H1 (cell line): Measurements from ENCODE around the gene HSF2. TPM values are rescaled to one million over a fixed set of nuclear protein-coding genes. Genes with fewer than 3 reads are reported as not detected.

Experiments used
- CTCF ChIA-PET: fragments of 300-600 bp; sonication (Branson Sonifier 250); formaldehyde crosslinking; loops from one replicate; lab custom pipeline; 2021; ENCODE audit not compliant: partially characterized antibody; lab: Charles Lee
- POLR2A ChIA-PET: fragments of 300-600 bp; sonication (Branson Sonifier 250); formaldehyde crosslinking; loops from one replicate; lab custom pipeline; 2021; ENCODE audit warnings: inconsistent platforms; ENCODE audit not compliant: partially characterized antibody; lab: Charles Lee
- DNase-seq, 2 experiments: peaks; one replicate each; pipeline versions ENCODE4 v3.0.0 to v3.0.0-alpha.2; 2010 to 2022; ENCODE audit warnings: low spot score in 2 of 2, low read depth in 1 of 2, mixed read lengths in 1 of 2
- FAIRE-seq: peaks from 2 replicates; lab custom pipeline; 2011; peaks lifted over from hg19 to GRCh38; lab: Jason Lieb, UNC
- H2AFZ ChIP-seq: 2 replicates; pipeline ENCODE4 v1.8.1; 2012; ENCODE audit warnings: low read length, inconsistent platforms
- H2AK5ac ChIP-seq: 2 replicates; pipeline ENCODE4 v1.6.1; 2013; ENCODE audit warnings: low read depth, low read length
- H2BK120ac ChIP-seq: replicated peaks from 2 replicates; pipeline ENCODE3; 2013; ENCODE audit warnings: low read depth, low read length, inconsistent platforms
- H2BK12ac ChIP-seq: 2 replicates; pipeline ENCODE4 v1.6.1; 2013; ENCODE audit warnings: low read depth, low read length
- H2BK15ac ChIP-seq: 2 replicates; pipeline ENCODE4 v1.6.1; 2013; ENCODE audit warnings: low read length
- H2BK20ac ChIP-seq: 2 replicates; pipeline ENCODE4 v1.6.1; 2013; ENCODE audit warnings: low read length
- H2BK5ac ChIP-seq: 2 replicates; pipeline ENCODE4 v1.6.1; 2013; ENCODE audit warnings: low read depth, low read length
- H3K14ac ChIP-seq: 2 replicates; pipeline ENCODE4 v1.6.1; 2013; ENCODE audit warnings: inconsistent platforms; ENCODE audit not compliant: insufficient read length
- H3K18ac ChIP-seq: 2 replicates; pipeline ENCODE4 v1.6.1; 2013; ENCODE audit warnings: low read length; ENCODE audit errors: extremely low read depth
- H3K23ac ChIP-seq: 2 replicates; pipeline ENCODE4 v1.6.1; 2013; ENCODE audit warnings: inconsistent platforms; ENCODE audit not compliant: insufficient read length
- H3K23me2 ChIP-seq: 2 replicates; pipeline ENCODE4 v1.6.1; 2013; ENCODE audit warnings: low read depth, low read length
- H3K27ac ChIP-seq: 2 replicates; pipeline ENCODE4 v1.6.1; 2011; ENCODE audit warnings: low read depth, low read length, inconsistent platforms
- H3K27me3 ChIP-seq, 4 experiments: replicated peaks in 1 of 4; 1 replicate in 1 of 4; 2 replicates in 3 of 4; pipeline versions ENCODE4 v1.6.1 to v1.8.1; 2011 to 2013; ENCODE audit warnings: low read length in 3 of 4, mild to moderate bottlenecking in 3 of 4, inconsistent platforms in 2 of 4, mixed read lengths in 2 of 4, moderate library complexity in 1 of 4; ENCODE audit not compliant: control insufficient read depth in 3 of 4, insufficient read depth in 3 of 4; ENCODE audit errors: extremely low read depth in 1 of 4
- H3K36me3 ChIP-seq, 4 experiments: 2 replicates each; pipeline versions ENCODE4 v1.6.1 to v1.8.1; 2011 to 2013; ENCODE audit warnings: mild to moderate bottlenecking in 4 of 4, low read length in 3 of 4, moderate library complexity in 2 of 4, control low read depth in 1 of 4, inconsistent platforms in 1 of 4; ENCODE audit not compliant: insufficient read depth in 4 of 4, control insufficient read depth in 2 of 4
- H3K4ac ChIP-seq: replicated peaks from 2 replicates; pipeline ENCODE3; 2013; ENCODE audit warnings: low read length, low read depth, mixed read lengths, inconsistent platforms; ENCODE audit not compliant: insufficient read length
- H3K4me1 ChIP-seq, 4 experiments: replicated peaks in 1 of 4; 1 replicate in 1 of 4; 2 replicates in 3 of 4; pipeline versions ENCODE4 v1.6.1 to v1.8.1; 2011 to 2013; ENCODE audit warnings: low read length in 3 of 4, inconsistent platforms in 2 of 4, mixed read lengths in 1 of 4; ENCODE audit not compliant: insufficient read depth in 4 of 4, control insufficient read depth in 3 of 4
- H3K4me2 ChIP-seq, 2 experiments: 2 replicates each; pipeline versions ENCODE4 v1.6.1 to v1.8.1; 2011 to 2013; ENCODE audit warnings: low read depth in 2 of 2, low read length in 2 of 2, control low read depth in 1 of 2, inconsistent platforms in 1 of 2, mild to moderate bottlenecking in 1 of 2; ENCODE audit not compliant: insufficient read depth in 1 of 2
- H3K4me3 ChIP-seq, 4 experiments: fragments of 200-600, 300-600 bp in 1 of 4; sonication (generic), shearing (Covaris generic), sonication (Bioruptor Twin) in 1 of 4; 2 replicates each; pipeline versions ENCODE4 v1.5.1 to v1.8.1; 2011 to 2016; ENCODE audit warnings: low read length in 4 of 4, low read depth in 3 of 4, control low read depth in 2 of 4, inconsistent platforms in 2 of 4, mild to moderate bottlenecking in 2 of 4, mixed read lengths in 1 of 4, moderate library complexity in 1 of 4; ENCODE audit not compliant: insufficient read depth in 2 of 4; ENCODE audit errors: extremely low read depth in 1 of 4
- H3K56ac ChIP-seq: replicated peaks from 2 replicates; pipeline ENCODE3; 2013; ENCODE audit warnings: low read depth, mild to moderate bottlenecking, mixed read lengths, low read length, inconsistent platforms; ENCODE audit not compliant: insufficient read length
- H3K79me1 ChIP-seq: 2 replicates; pipeline ENCODE4 v1.6.1; 2013; ENCODE audit warnings: low read depth, low read length, control low read depth
- H3K79me2 ChIP-seq, 2 experiments: 2 replicates each; pipeline versions ENCODE4 v1.6.1 to v1.8.1; 2012 to 2013; ENCODE audit warnings: low read length in 2 of 2, mild to moderate bottlenecking in 2 of 2, inconsistent platforms in 1 of 2; ENCODE audit not compliant: insufficient read depth in 2 of 2, control insufficient read depth in 1 of 2
- H3K9ac ChIP-seq, 4 experiments: replicated peaks in 1 of 4; 1 replicate in 1 of 4; 2 replicates in 3 of 4; pipeline versions ENCODE4 v1.6.1 to v1.8.1; 2011 to 2013; ENCODE audit warnings: low read depth in 3 of 4, low read length in 3 of 4, control low read depth in 2 of 4, mild to moderate bottlenecking in 2 of 4, moderate library complexity in 2 of 4, inconsistent platforms in 1 of 4; ENCODE audit errors: extremely low read depth in 1 of 4
- H3K9me3 ChIP-seq, 2 experiments: 2 replicates each; pipeline versions ENCODE4 v1.6.1 to v1.8.1; 2012 to 2013; ENCODE audit warnings: mild to moderate bottlenecking in 2 of 2, moderate library complexity in 2 of 2, control low read depth in 1 of 2, inconsistent platforms in 1 of 2, low read depth in 1 of 2, low read length in 1 of 2, mixed read lengths in 1 of 2; ENCODE audit not compliant: insufficient read depth in 2 of 2
- H4K20me1 ChIP-seq, 2 experiments: replicated peaks in 1 of 2; 2 replicates each; pipeline versions ENCODE3 to v1.8.1; 2011 to 2013; ENCODE audit warnings: inconsistent platforms in 2 of 2, low read length in 2 of 2, mild to moderate bottlenecking in 1 of 2; ENCODE audit not compliant: insufficient read depth in 2 of 2, control insufficient read depth in 1 of 2
- H4K5ac ChIP-seq: 2 replicates; pipeline ENCODE4 v1.6.1; 2013; ENCODE audit warnings: low read length, low read depth, mixed read lengths, inconsistent platforms; ENCODE audit not compliant: insufficient read length
- H4K8ac ChIP-seq: 2 replicates; pipeline ENCODE4 v1.8.0; 2013; ENCODE audit warnings: mild to moderate bottlenecking, moderate library complexity, low read length, inconsistent platforms; ENCODE audit not compliant: insufficient read depth; ENCODE audit errors: extremely low read depth
- H4K91ac ChIP-seq: replicated peaks from 2 replicates; pipeline ENCODE3; 2013; ENCODE audit warnings: low read length, mixed read lengths, inconsistent platforms; ENCODE audit not compliant: insufficient read length
- ATF3 ChIP-seq: IDR thresholded peaks from 2 replicates; pipeline ENCODE4 v1.6.1; 2011; ENCODE audit warnings: low read depth, mild to moderate bottlenecking, low read length; ENCODE audit not compliant: insufficient read depth
- HDAC2 ChIP-seq, 2 experiments: fragments of 300-600 bp in 1 of 2; sonication (generic) in 1 of 2; IDR thresholded peaks; 2 replicates each; pipeline ENCODE4 v1.6.1; 2011 to 2012; ENCODE audit warnings: low read depth in 2 of 2, low read length in 2 of 2, mild to moderate bottlenecking in 2 of 2, moderate library complexity in 2 of 2, borderline replicate concordance in 1 of 2, inconsistent platforms in 1 of 2
- HDAC6 ChIP-seq: IDR thresholded peaks from one replicate; pipeline ENCODE4 v1.7.1; 2012; ENCODE audit warnings: low read depth, mild to moderate bottlenecking, inconsistent platforms, low read length, moderate library complexity
- KDM5A ChIP-seq: fragments of 200-600 bp; IDR thresholded peaks from 2 replicates; pipeline ENCODE4 v1.7.1; 2012; ENCODE audit warnings: mild to moderate bottlenecking, low read length, inconsistent platforms, mixed read lengths
- NRF1 ChIP-seq: IDR thresholded peaks from 2 replicates; pipeline ENCODE4 v1.6.1; 2011; ENCODE audit warnings: mild to moderate bottlenecking, low read depth, low read length, improper control_type of control experiment
- POLR2A ChIP-seq, 2 experiments: IDR thresholded peaks; 1 replicate in 1 of 2; 2 replicates in 1 of 2; pipeline ENCODE4 v1.6.1; 2011; ENCODE audit warnings: low read depth in 2 of 2, low read length in 2 of 2, mild to moderate bottlenecking in 2 of 2; ENCODE audit errors: control extremely low read depth in 1 of 2
- POLR2AphosphoS5 ChIP-seq: IDR thresholded peaks from 2 replicates; pipeline ENCODE4 v1.6.1; 2011; ENCODE audit warnings: low read depth, low read length
- RXRA ChIP-seq: IDR thresholded peaks from 2 replicates; pipeline ENCODE4 v1.6.1; 2011; ENCODE audit warnings: low read depth, mild to moderate bottlenecking, low read length, moderate library complexity; ENCODE audit not compliant: insufficient read depth
- SIN3A ChIP-seq, 2 experiments: IDR thresholded peaks in 1 of 2; conservative IDR thresholded peaks in 1 of 2; 2 replicates each; pipeline ENCODE4 v1.6.1; 2011 to 2012; ENCODE audit warnings: low read length in 2 of 2, improper control_type of control experiment in 1 of 2, low read depth in 1 of 2, mild to moderate bottlenecking in 1 of 2
- TCF12 ChIP-seq: IDR thresholded peaks from 2 replicates; pipeline ENCODE4 v1.6.1; 2011; ENCODE audit warnings: low read depth, mild to moderate bottlenecking, low read length
- USF2 ChIP-seq: IDR thresholded peaks from 2 replicates; pipeline ENCODE4 v1.6.1; 2011; ENCODE audit warnings: low read length, improper control_type of control experiment
- WGBS, 2 experiments: shearing (Covaris generic) in 1 of 2; methylation state at CpG; one replicate each; pipeline versions ENCODE4 v1.1.6 to v1.1.7; 2013 to 2015; ENCODE audit warnings: low lambda C conversion rate in 2 of 2, mixed read lengths in 2 of 2, inconsistent platforms in 1 of 2, low coverage in 1 of 2, missing lambda C conversion rate in 1 of 2; ENCODE audit not compliant: insufficient replicate concordance in 2 of 2, insufficient coverage in 1 of 2, insufficient read length in 1 of 2; ENCODE audit errors: extremely low coverage in 1 of 2, missing lambda C conversion rate in 1 of 2; 5-methylcytosine and 5-hydroxymethylcytosine counted together
- polyA plus RNA-seq, 7 experiments: library from polyadenylated mRNA; depleted of rRNA in 3 of 7; stranded (reverse) in 5 of 7; unstranded in 2 of 7; fragments of >200 nt in 5 of 7; fragments of 200-250 nt in 2 of 7; gene quantifications; 1 replicate in 5 of 7; 2 replicates in 1 of 7; 4 replicates in 1 of 7; pipeline versions ENCODE4 v1.2.1 to v1.2.3, GENCODE V29; 2011 to 2013; ENCODE audit warnings: missing spikeins in 2 of 7, mixed read lengths in 2 of 7
- total RNA-seq: library from RNA; stranded (reverse); fragmentation: NEBNext Ultra II Directional; extraction: Animal tissue kit (Norgen Biotek cat#: 25700); gene quantifications from 2 replicates; pipeline ENCODE4 v1.2.1, GENCODE V29; 2021

The HSF2 gene
- total and polyA plus RNA-seq, 2 of the 8 experiments (the other 6 are each of a cell fraction or from before 2014, with no cell fraction given), result 16.3 to 18.3 TPM

DNA sequence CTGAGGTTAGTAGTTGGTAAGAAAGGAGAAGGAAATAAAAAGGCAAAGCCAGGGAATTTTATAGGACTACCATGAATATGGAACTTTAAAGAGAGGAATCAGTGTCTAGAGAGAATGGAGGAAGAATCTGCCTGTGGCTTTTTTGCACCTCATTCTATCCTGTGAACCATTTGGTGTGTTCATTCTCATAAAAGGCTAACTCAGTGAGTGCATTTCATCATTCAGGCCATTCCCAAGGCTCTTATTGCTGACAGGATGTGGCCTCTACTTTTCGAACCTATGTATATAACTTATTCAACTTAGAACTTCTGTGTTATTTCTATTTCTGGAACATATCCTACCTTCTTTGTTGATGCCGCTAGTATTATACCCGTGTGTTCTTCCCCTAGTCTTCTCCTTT, 27.1 kb downstream of the HSF2 start:
- Histone ChIP-seq H2BK12ac (no peak overlapping the region), H3K9ac (no peak overlapping the region)

More for the DNA sequence above, 27.1 kb downstream of the HSF2 start:
- Histone ChIP-seq H3K4me2 (no peak overlapping the region), H4K8ac (no peak overlapping the region), H3K4ac (no peak overlapping the region), H2BK5ac (no peak overlapping the region), H2BK120ac (no peak overlapping the region), H4K5ac (no peak overlapping the region), H2AK5ac (no peak overlapping the region), H3K14ac (no peak overlapping the region), H3K23ac (no peak overlapping the region), H3K9me3 (no peaks in the 10 kb centered on the region), H3K18ac (no peak overlapping the region), H3K79me1 (no peaks in the 10 kb centered on the region), H3K36me3 (peaks cover 0 to 39% (median 17%) of the 10 kb centered on the region in 4 experiments; a peak in 5 of 8 replicates), H3K27me3 (no peaks in the 10 kb centered on the region), H3K27ac (no peak overlapping the region), H3K4me1 (no peaks in the 10 kb centered on the region), H2BK20ac (no peak overlapping the region), H3K79me2 (no peaks in the 10 kb centered on the region), H4K20me1 (peaks cover 0 to 3% of the 10 kb centered on the region in 2 experiments), H2AFZ (no peak overlapping the region), H3K4me3 (no peak overlapping the region), H2BK15ac (no peak overlapping the region), H4K91ac (no peak overlapping the region), H3K23me2 (no peaks in the 10 kb centered on the region), H3K56ac (no peak overlapping the region)
- no peak for FAIRE-seq
- 91% methylated on average over 3 of the region's 3 CpGs; no CpG with 5 or more reads in 1 of the 2 experiments for WGBS, 2 experiments
- no peak for DNase-seq
- TF ChIP-seq USF2 (no peak), KDM5A (no peak), HDAC2 (IDR thresholded peaks at IDR 0.05; ENCODE audit: borderline replicate concordance in 1 of 2, low read depth in 2 of 2, low read length in 2 of 2) (no peak), NRF1 (no peak), ATF3 (no peak), TCF12 (no peak), SIN3A (conservative IDR thresholded peaks at IDR 0.05 in 1 of 2, IDR thresholded peaks at IDR 0.05 in 1 of 2; ENCODE audit: low read depth in 1 of 2, low read length in 2 of 2) (no peak), POLR2A (IDR thresholded peaks at IDR 0.05; ENCODE audit: control extremely low read depth in 1 of 2, low read depth in 2 of 2, low read length in 2 of 2) (no peak), RXRA (no peak), POLR2AphosphoS5 (no peak), HDAC6 (no peak)
- ChIA-PET POLR2A (interaction anchor here (0.6 kb wide), 1 partner anchor 1113 kb away, joined by 3 read pairs; no protein-coding TSS in a partner anchor), CTCF (interaction anchor here (1.3 to 1.5 kb wide), 2 partner anchors 8 to 10 kb away, joined by 4 to 7 read pairs; no protein-coding TSS in a partner anchor)
